ENCODE results near the gene DYNLL1.
"Not testable (repeated sequence)": the region's sequence is repeated elsewhere in the genome, so short reads cannot be mapped to it uniquely, and the experiment has no call there.

DYNLL1 gene

GRCh38 chr12:120495731-120496412 is at the start of gene DYNLL1:
TSS of gene DYNLL1 (plus strand) at chr12:120496113. CDS start at chr12:120496422, 309 bp downstream.
- H3K36me3 ChIP-seq (ENCODE audit: insufficient read depth, low read length), result peaks cover 30% of the 10 kb centered on the region
- H3K9ac ChIP-seq (ENCODE audit: low read length), result peak within 1 kb of the TSS; percentile 23

GRCh38 chr12:120446844-120447178 is 49.1 kb upstream of the DYNLL1 start:
- peak overlapping the region; percentile 82 to 99 for H3K4me3 ChIP-seq (ENCODE audit: low read depth in 1 of 2, low read length in 2 of 2)

More at GRCh38 chr12:120495731-120496412, at the start of gene DYNLL1:
- Histone ChIP-seq H3K4me1 (ENCODE audit: insufficient read depth, low read length) (peaks cover 22% of the 10 kb centered on the region), H3K27me3 (ENCODE audit: control insufficient read depth in 1 of 2, insufficient read depth in 2 of 2, low read length in 2 of 2) (no peaks in the 10 kb centered on the region), H3K9me3 (ENCODE audit: low read length) (no peaks in the 10 kb centered on the region), H3K4me3 (ENCODE audit: low read depth in 1 of 2, low read length in 2 of 2) (peak within 1 kb of the TSS; percentile 70 to 88), H3K27ac (ENCODE audit: low read depth, low read length) (peak within 1 kb of the TSS; percentile 92)

GRCh38 chr12:120447992-120448391 is 47.9 kb upstream of the DYNLL1 start:
- peaks cover 19% of the 10 kb centered on the region for H3K4me1 ChIP-seq (ENCODE audit: insufficient read depth, low read length)
- no peaks in the 10 kb centered on the region for H3K27me3 ChIP-seq (ENCODE audit: control insufficient read depth in 1 of 2, insufficient read depth in 2 of 2, low read length in 2 of 2)
- H3K9ac ChIP-seq (ENCODE audit: low read length), result no peak overlapping the region
- peaks cover 28% of the 10 kb centered on the region for H3K36me3 ChIP-seq (ENCODE audit: insufficient read depth, low read length)
- H3K9me3 ChIP-seq (ENCODE audit: low read length), result no peaks in the 10 kb centered on the region
- H3K27ac ChIP-seq (ENCODE audit: low read depth, low read length), result no peak overlapping the region
- no peak overlapping the region for H3K4me3 ChIP-seq (ENCODE audit: low read depth in 1 of 2, low read length in 2 of 2)

More at GRCh38 chr12:120446844-120447178, 49.1 kb upstream of the DYNLL1 start:
- H3K27me3 ChIP-seq (ENCODE audit: control insufficient read depth in 1 of 2, insufficient read depth in 2 of 2, low read length in 2 of 2); H3K9me3 ChIP-seq (ENCODE audit: low read length): not testable (repeated sequence)
- Histone ChIP-seq H3K9ac (ENCODE audit: low read length) (peak overlapping the region; percentile 96), H3K4me1 (ENCODE audit: insufficient read depth, low read length) (peaks cover 19% of the 10 kb centered on the region), H3K27ac (ENCODE audit: low read depth, low read length) (peak overlapping the region; percentile 91), H3K36me3 (ENCODE audit: insufficient read depth, low read length) (peaks cover 35% of the 10 kb centered on the region)

GRCh38 chr12:120452524-120452923 is 43.4 kb upstream of the DYNLL1 start:
- not testable (repeated sequence) for H3K4me1 ChIP-seq (ENCODE audit: insufficient read depth, low read length); H3K9me3 ChIP-seq (ENCODE audit: low read length); H3K4me3 ChIP-seq (ENCODE audit: low read depth in 1 of 2, low read length in 2 of 2); H3K27ac ChIP-seq (ENCODE audit: low read depth, low read length); H3K27me3 ChIP-seq (ENCODE audit: control insufficient read depth in 1 of 2, insufficient read depth in 2 of 2, low read length in 2 of 2); H3K9ac ChIP-seq (ENCODE audit: low read length)
- peaks cover 29% of the 10 kb centered on the region for H3K36me3 ChIP-seq (ENCODE audit: insufficient read depth, low read length)

GRCh38 chr12:120453060-120453750 is 42.7 kb upstream of the DYNLL1 start:
- Histone ChIP-seq H3K4me1 (ENCODE audit: insufficient read depth, low read length) (no peaks in the 10 kb centered on the region), H3K9ac (ENCODE audit: low read length) (no peak overlapping the region), H3K36me3 (ENCODE audit: insufficient read depth, low read length) (peaks cover 29% of the 10 kb centered on the region), H3K27ac (ENCODE audit: low read depth, low read length) (no peak overlapping the region), H3K27me3 (ENCODE audit: control insufficient read depth in 1 of 2, insufficient read depth in 2 of 2, low read length in 2 of 2) (no peaks in the 10 kb centered on the region), H3K9me3 (ENCODE audit: low read length) (no peaks in the 10 kb centered on the region), H3K4me3 (ENCODE audit: low read depth in 1 of 2, low read length in 2 of 2) (no peak overlapping the region)

GRCh38 chr12:120453977-120454376 is 41.9 kb upstream of the DYNLL1 start:
- Histone ChIP-seq H3K36me3 (ENCODE audit: insufficient read depth, low read length) (peaks cover 37% of the 10 kb centered on the region), H3K4me1 (ENCODE audit: insufficient read depth, low read length) (no peaks in the 10 kb centered on the region), H3K9ac (ENCODE audit: low read length) (no peak overlapping the region), H3K9me3 (ENCODE audit: low read length) (no peaks in the 10 kb centered on the region), H3K4me3 (ENCODE audit: low read depth in 1 of 2, low read length in 2 of 2) (no peak overlapping the region), H3K27ac (ENCODE audit: low read depth, low read length) (no peak overlapping the region), H3K27me3 (ENCODE audit: control insufficient read depth in 1 of 2, insufficient read depth in 2 of 2, low read length in 2 of 2) (no peaks in the 10 kb centered on the region)

- no peaks in the 10 kb centered on the region for H3K4me1 ChIP-seq (ENCODE audit: insufficient read depth, low read length)
- no peak overlapping the region for H3K27ac ChIP-seq (ENCODE audit: low read depth, low read length)
- no peaks in the 10 kb centered on the region for H3K27me3 ChIP-seq (ENCODE audit: control insufficient read depth in 1 of 2, insufficient read depth in 2 of 2, low read length in 2 of 2)
- no peak overlapping the region for H3K9ac ChIP-seq (ENCODE audit: low read length)
- H3K9me3 ChIP-seq (ENCODE audit: low read length), result no peaks in the 10 kb centered on the region
- H3K4me3 ChIP-seq (ENCODE audit: low read depth in 1 of 2, low read length in 2 of 2), result no peak overlapping the region
- peaks cover 41% of the 10 kb centered on the region for H3K36me3 ChIP-seq (ENCODE audit: insufficient read depth, low read length)
Observed at GRCh38 chr12:120455302-120455701, 40.6 kb upstream of the DYNLL1 start.

- Histone ChIP-seq H3K27ac (ENCODE audit: low read depth, low read length) (no peak overlapping the region), H3K4me1 (ENCODE audit: insufficient read depth, low read length) (no peaks in the 10 kb centered on the region), H3K4me3 (ENCODE audit: low read depth in 1 of 2, low read length in 2 of 2) (no peak overlapping the region), H3K9me3 (ENCODE audit: low read length) (no peaks in the 10 kb centered on the region), H3K9ac (ENCODE audit: low read length) (no peak overlapping the region), H3K36me3 (ENCODE audit: insufficient read depth, low read length) (peaks cover 52% of the 10 kb centered on the region), H3K27me3 (ENCODE audit: control insufficient read depth in 1 of 2, insufficient read depth in 2 of 2, low read length in 2 of 2) (no peaks in the 10 kb centered on the region)
Observed at GRCh38 chr12:120457133-120457532, 38.8 kb upstream of the DYNLL1 start.

- Histone ChIP-seq H3K4me3 (ENCODE audit: low read depth in 1 of 2, low read length in 2 of 2) (no peak overlapping the region), H3K36me3 (ENCODE audit: insufficient read depth, low read length) (peaks cover 80% of the 10 kb centered on the region)
Observed at GRCh38 chr12:120460157-120460556, 35.8 kb upstream of the DYNLL1 start.

GRCh38 chr12:120462099-120462640 is 33.7 kb upstream of the DYNLL1 start:
- H3K4me1 ChIP-seq (ENCODE audit: insufficient read depth, low read length), result peaks cover 15% of the 10 kb centered on the region
- no peak overlapping the region for H3K9ac ChIP-seq (ENCODE audit: low read length)
- H3K9me3 ChIP-seq (ENCODE audit: low read length), result no peaks in the 10 kb centered on the region
- no peak overlapping the region for H3K27ac ChIP-seq (ENCODE audit: low read depth, low read length)
- no peaks in the 10 kb centered on the region for H3K27me3 ChIP-seq (ENCODE audit: control insufficient read depth in 1 of 2, insufficient read depth in 2 of 2, low read length in 2 of 2)
- no peak overlapping the region for H3K4me3 ChIP-seq (ENCODE audit: low read depth in 1 of 2, low read length in 2 of 2)
- peaks cover 75% of the 10 kb centered on the region for H3K36me3 ChIP-seq (ENCODE audit: insufficient read depth, low read length)

More at GRCh38 chr12:120460157-120460556, 35.8 kb upstream of the DYNLL1 start:
- H3K4me1 ChIP-seq (ENCODE audit: insufficient read depth, low read length), result no peaks in the 10 kb centered on the region
- H3K27me3 ChIP-seq (ENCODE audit: control insufficient read depth in 1 of 2, insufficient read depth in 2 of 2, low read length in 2 of 2), result no peaks in the 10 kb centered on the region
- no peaks in the 10 kb centered on the region for H3K9me3 ChIP-seq (ENCODE audit: low read length)
- no peak overlapping the region for H3K9ac ChIP-seq (ENCODE audit: low read length)
- H3K27ac ChIP-seq (ENCODE audit: low read depth, low read length), result no peak overlapping the region

- no peaks in the 10 kb centered on the region for H3K27me3 ChIP-seq (ENCODE audit: control insufficient read depth in 1 of 2, insufficient read depth in 2 of 2, low read length in 2 of 2)
- H3K9me3 ChIP-seq (ENCODE audit: low read length), result no peaks in the 10 kb centered on the region
- no peak overlapping the region for H3K27ac ChIP-seq (ENCODE audit: low read depth, low read length)
- H3K4me1 ChIP-seq (ENCODE audit: insufficient read depth, low read length), result peaks cover 30% of the 10 kb centered on the region
- H3K4me3 ChIP-seq (ENCODE audit: low read depth in 1 of 2, low read length in 2 of 2), result no peak overlapping the region
- peaks cover 65% of the 10 kb centered on the region for H3K36me3 ChIP-seq (ENCODE audit: insufficient read depth, low read length)
- H3K9ac ChIP-seq (ENCODE audit: low read length), result no peak overlapping the region
Observed at GRCh38 chr12:120463712-120464111, 32.2 kb upstream of the DYNLL1 start.
